Keratinocyte (primary cell): ENCODE results near the gene FIGN.

Experiments used
- EZH2 ChIP-seq: IDR thresholded peaks from one replicate; pipeline ENCODE4 v1.6.1; 2012; ENCODE audit warnings: inconsistent platforms, mild to moderate bottlenecking, low read length, moderate library complexity
- TF ChIP-seq, protein P1 (sequence below), 3 experiments: IDR thresholded peaks in 1 of 3; conservative IDR thresholded peaks in 1 of 3; optimal IDR thresholded peaks in 1 of 3; 2 replicates in 2 of 3; 3 replicates in 1 of 3; pipeline versions ENCODE3 to v1.5.1; 2011; ENCODE audit warnings: low read length in 3 of 3, mild to moderate bottlenecking in 3 of 3, moderate library complexity in 2 of 3, control low read depth in 1 of 3, inconsistent platforms in 1 of 3; ENCODE audit not compliant: insufficient read depth in 2 of 3; ENCODE audit errors: extremely low read depth in 1 of 3

DNA sequence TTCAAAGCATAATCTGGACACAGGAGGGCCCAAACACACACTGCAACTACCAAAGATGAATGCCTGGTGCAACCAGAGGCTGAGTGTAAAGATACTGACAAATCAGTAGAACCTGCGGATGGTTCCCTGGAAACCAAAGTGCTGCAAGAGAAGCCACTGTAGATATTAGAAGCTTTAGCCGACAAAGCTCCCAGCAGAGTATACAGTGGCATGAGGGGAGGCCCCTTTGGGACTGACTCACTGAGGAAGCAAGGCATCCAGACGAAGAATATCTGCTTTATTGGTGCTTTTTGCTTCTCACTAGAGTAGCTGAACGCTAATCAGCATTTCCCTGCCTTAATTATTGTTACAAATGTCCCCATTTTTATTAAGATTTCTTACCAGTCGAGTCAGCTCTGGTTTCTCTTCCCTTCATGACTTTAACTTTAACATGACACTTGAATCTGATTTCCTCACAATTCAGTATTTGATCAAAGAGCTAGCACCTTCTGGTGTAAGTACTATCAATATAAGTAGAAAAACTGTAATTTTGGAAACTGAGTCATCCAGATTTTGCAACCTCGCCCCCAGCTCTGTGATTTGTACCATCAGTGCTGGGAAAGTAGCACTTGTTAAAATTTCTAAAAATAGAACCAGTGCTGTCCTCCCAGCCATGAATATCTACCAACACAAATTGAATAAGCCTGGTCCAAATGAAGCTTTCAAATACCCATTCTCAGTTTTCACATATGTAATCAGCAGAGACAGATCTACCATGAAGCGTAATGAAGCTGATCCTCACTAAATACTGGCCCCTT is 34.2 kb downstream of the FIGN start:
- TF ChIP-seq, protein P1, sequence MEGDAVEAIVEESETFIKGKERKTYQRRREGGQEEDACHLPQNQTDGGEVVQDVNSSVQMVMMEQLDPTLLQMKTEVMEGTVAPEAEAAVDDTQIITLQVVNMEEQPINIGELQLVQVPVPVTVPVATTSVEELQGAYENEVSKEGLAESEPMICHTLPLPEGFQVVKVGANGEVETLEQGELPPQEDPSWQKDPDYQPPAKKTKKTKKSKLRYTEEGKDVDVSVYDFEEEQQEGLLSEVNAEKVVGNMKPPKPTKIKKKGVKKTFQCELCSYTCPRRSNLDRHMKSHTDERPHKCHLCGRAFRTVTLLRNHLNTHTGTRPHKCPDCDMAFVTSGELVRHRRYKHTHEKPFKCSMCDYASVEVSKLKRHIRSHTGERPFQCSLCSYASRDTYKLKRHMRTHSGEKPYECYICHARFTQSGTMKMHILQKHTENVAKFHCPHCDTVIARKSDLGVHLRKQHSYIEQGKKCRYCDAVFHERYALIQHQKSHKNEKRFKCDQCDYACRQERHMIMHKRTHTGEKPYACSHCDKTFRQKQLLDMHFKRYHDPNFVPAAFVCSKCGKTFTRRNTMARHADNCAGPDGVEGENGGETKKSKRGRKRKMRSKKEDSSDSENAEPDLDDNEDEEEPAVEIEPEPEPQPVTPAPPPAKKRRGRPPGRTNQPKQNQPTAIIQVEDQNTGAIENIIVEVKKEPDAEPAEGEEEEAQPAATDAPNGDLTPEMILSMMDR (optimal IDR thresholded peaks at IDR 0.05 in 1 of 3, IDR thresholded peaks at IDR 0.05 in 1 of 3, conservative IDR thresholded peaks at IDR 0.05 in 1 of 3; ENCODE audit: extremely low read depth in 1 of 3, insufficient read depth in 2 of 3, low read length in 3 of 3) = no peak
- TF ChIP-seq EZH2 = no peak
